ENCODE results near the gene AKR1A1. TPM values are rescaled to one million over a fixed set of nuclear protein-coding genes. Genes with fewer than 3 reads are reported as not detected.

The AKR1A1 gene
- total and polyA plus RNA-seq, 2 of the 8 experiments (the other 6 are each of a cell fraction or from before 2014, with no cell fraction given), result 344 to 435 TPM

DNA sequence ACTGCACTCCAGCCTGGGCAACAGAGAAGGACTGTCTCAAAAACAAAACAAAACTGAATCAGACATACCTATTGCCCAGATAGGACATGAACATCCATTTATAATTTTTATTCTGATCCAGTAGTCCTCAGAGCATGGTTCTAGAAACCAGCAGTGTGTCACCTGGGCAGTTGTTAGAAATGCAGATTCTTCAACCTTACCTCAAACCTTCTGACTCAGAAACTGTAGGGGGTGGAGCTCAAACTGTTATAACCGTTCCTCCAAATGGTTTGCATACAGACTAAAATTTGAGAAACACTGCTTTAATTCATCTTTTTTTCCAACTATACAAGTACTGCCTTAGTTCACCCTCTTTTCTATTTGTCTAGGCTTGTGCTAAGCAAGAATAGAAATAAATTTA lies 39.2 kb downstream of the AKR1A1 start (continued):
- TF ChIP-seq TBP (IDR thresholded peaks at IDR 0.05; ENCODE audit: low read depth, low read length), result no peak
